DND-41 (cell line): ENCODE data around the gene TNRC6A.

ENCODE experiments used
- EZH2 ChIP-seq: IDR thresholded peaks from 3 replicates; pipeline ENCODE4 v1.6.1; 2012; ENCODE audit warnings: borderline replicate concordance, low read depth, mild to moderate bottlenecking, moderate library complexity, low read length, inconsistent platforms; ENCODE audit not compliant: severe bottlenecking
- TF ChIP-seq, protein P1 (sequence below): IDR thresholded peaks from 2 replicates; pipeline ENCODE4 v1.5.1; 2012; ENCODE audit warnings: borderline replicate concordance, low read length, moderate library complexity, mild to moderate bottlenecking; ENCODE audit not compliant: poor library complexity, severe bottlenecking; ENCODE audit errors: extremely low read depth

GRCh38 chr16:24771779-24772157 lies 42.3 kb downstream of the TNRC6A start:
- TF ChIP-seq, protein P1, sequence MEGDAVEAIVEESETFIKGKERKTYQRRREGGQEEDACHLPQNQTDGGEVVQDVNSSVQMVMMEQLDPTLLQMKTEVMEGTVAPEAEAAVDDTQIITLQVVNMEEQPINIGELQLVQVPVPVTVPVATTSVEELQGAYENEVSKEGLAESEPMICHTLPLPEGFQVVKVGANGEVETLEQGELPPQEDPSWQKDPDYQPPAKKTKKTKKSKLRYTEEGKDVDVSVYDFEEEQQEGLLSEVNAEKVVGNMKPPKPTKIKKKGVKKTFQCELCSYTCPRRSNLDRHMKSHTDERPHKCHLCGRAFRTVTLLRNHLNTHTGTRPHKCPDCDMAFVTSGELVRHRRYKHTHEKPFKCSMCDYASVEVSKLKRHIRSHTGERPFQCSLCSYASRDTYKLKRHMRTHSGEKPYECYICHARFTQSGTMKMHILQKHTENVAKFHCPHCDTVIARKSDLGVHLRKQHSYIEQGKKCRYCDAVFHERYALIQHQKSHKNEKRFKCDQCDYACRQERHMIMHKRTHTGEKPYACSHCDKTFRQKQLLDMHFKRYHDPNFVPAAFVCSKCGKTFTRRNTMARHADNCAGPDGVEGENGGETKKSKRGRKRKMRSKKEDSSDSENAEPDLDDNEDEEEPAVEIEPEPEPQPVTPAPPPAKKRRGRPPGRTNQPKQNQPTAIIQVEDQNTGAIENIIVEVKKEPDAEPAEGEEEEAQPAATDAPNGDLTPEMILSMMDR, result no peak
- no peak for TF ChIP-seq EZH2
